WTC11 (cell line): ENCODE measurements around the gene ACOT4. TPM values are rescaled to one million over a fixed set of nuclear protein-coding genes. Genes with fewer than 3 reads are reported as not detected.

Experiments
- CDX4 ChIP-seq: fragments of 250-450 bp; sonication (Bioruptor Pico); IDR thresholded peaks from 2 replicates; pipeline ENCODE4 v1.9.0; 2021; ENCODE audit warnings: moderate library complexity, mild to moderate bottlenecking, inconsistent platforms, borderline replicate concordance
- CREB1 ChIP-seq: sonication (generic); formaldehyde crosslinking; IDR thresholded peaks from 2 replicates; pipeline ENCODE4 v1.8.0; 2023; ENCODE audit warnings: mild to moderate bottlenecking, missing genetic modification reagents
- CREM ChIP-seq: sonication (generic); formaldehyde crosslinking; IDR thresholded peaks from 2 replicates; pipeline ENCODE4 v1.8.1; 2022; ENCODE audit warnings: mild to moderate bottlenecking, missing genetic modification reagents, moderate library complexity
- E2F1 ChIP-seq: sonication (generic); formaldehyde crosslinking; IDR thresholded peaks from 2 replicates; pipeline ENCODE4 v1.8.0; 2022; ENCODE audit warnings: mild to moderate bottlenecking, missing genetic modification reagents
- ERG ChIP-seq: fragments of 250-450 bp; sonication (Bioruptor Pico); IDR thresholded peaks from 2 replicates; pipeline ENCODE4 v1.8.0; 2021; ENCODE audit warnings: mild to moderate bottlenecking
- ESRRA ChIP-seq: sonication (generic); formaldehyde crosslinking; IDR thresholded peaks from 2 replicates; pipeline ENCODE4 v1.8.1; 2022; ENCODE audit warnings: mild to moderate bottlenecking, missing genetic modification reagents, borderline replicate concordance
- ETV6 ChIP-seq: sonication (generic); formaldehyde crosslinking; IDR thresholded peaks from 2 replicates; pipeline ENCODE4 v1.8.1; 2022; ENCODE audit warnings: mild to moderate bottlenecking, missing genetic modification reagents
- FOXK1 ChIP-seq: sonication (generic); formaldehyde crosslinking; IDR thresholded peaks from 2 replicates; pipeline ENCODE4 v1.8.0; 2022; ENCODE audit warnings: mild to moderate bottlenecking, moderate library complexity, missing genetic modification reagents
- FOXP4 ChIP-seq: sonication (generic); formaldehyde crosslinking; IDR thresholded peaks from 2 replicates; pipeline ENCODE4 v1.8.0; 2022; ENCODE audit warnings: mild to moderate bottlenecking, missing genetic modification reagents
- HMGXB4 ChIP-seq: sonication (generic); formaldehyde crosslinking; IDR thresholded peaks from 2 replicates; pipeline ENCODE4 v1.8.1; 2023; ENCODE audit warnings: mild to moderate bottlenecking, moderate library complexity, missing genetic modification reagents
- IRF1 ChIP-seq: sonication (generic); formaldehyde crosslinking; IDR thresholded peaks from 2 replicates; pipeline ENCODE4 v1.8.0; 2023; ENCODE audit warnings: missing genetic modification reagents
- NFE2L1 ChIP-seq: sonication (generic); formaldehyde crosslinking; IDR thresholded peaks from 2 replicates; pipeline ENCODE4 v1.8.1; 2023; ENCODE audit warnings: missing genetic modification reagents
- NFYB ChIP-seq: sonication (generic); formaldehyde crosslinking; conservative IDR thresholded peaks from 2 replicates; pipeline ENCODE4 v1.8.0; 2022; ENCODE audit warnings: low read depth, missing genetic modification reagents
- SMAD4 ChIP-seq: sonication (generic); formaldehyde crosslinking; IDR thresholded peaks from 2 replicates; pipeline ENCODE4 v1.8.0; 2022; ENCODE audit warnings: mild to moderate bottlenecking, missing genetic modification reagents
- SP1 ChIP-seq: sonication (generic); formaldehyde crosslinking; conservative IDR thresholded peaks from 2 replicates; pipeline ENCODE4 v1.8.1; 2022; ENCODE audit warnings: missing genetic modification reagents
- TP53 ChIP-seq: sonication (generic); formaldehyde crosslinking; IDR thresholded peaks from 2 replicates; pipeline ENCODE4 v1.8.1; 2023; ENCODE audit warnings: mild to moderate bottlenecking, missing genetic modification reagents
- USF2 ChIP-seq: sonication (generic); formaldehyde crosslinking; IDR thresholded peaks from 2 replicates; pipeline ENCODE4 v1.8.1; 2023; ENCODE audit warnings: mild to moderate bottlenecking, missing genetic modification reagents, moderate library complexity
- ZBTB21 ChIP-seq: sonication (generic); formaldehyde crosslinking; IDR thresholded peaks from 2 replicates; pipeline ENCODE4 v1.8.1; 2023; ENCODE audit warnings: mild to moderate bottlenecking, missing genetic modification reagents, borderline replicate concordance
- ZNF138 ChIP-seq: sonication (generic); formaldehyde crosslinking; conservative IDR thresholded peaks from 2 replicates; pipeline ENCODE4 v1.8.1; 2022; ENCODE audit warnings: mild to moderate bottlenecking, moderate library complexity, missing genetic modification reagents
- ZNF423 ChIP-seq: fragments of 250-450 bp; sonication (Bioruptor Pico); IDR thresholded peaks from 2 replicates; pipeline ENCODE4 v2.1.2; 2022; ENCODE audit warnings: mild to moderate bottlenecking, moderate library complexity
- total RNA-seq: library from RNA; stranded (reverse); gene quantifications from 3 replicates; pipeline ENCODE4 v1.2.3, GENCODE V29; 2021
- TF ChIP-seq, protein P1 (sequence below): sonication (generic); formaldehyde crosslinking; IDR thresholded peaks from 2 replicates; pipeline ENCODE4 v1.8.0; 2022; ENCODE audit warnings: mild to moderate bottlenecking, missing genetic modification reagents

Gene ACOT4
- total RNA-seq, 1 experiment from 2014 or later: 1.6 TPM

GRCh38 chr14:73634011-73634833, 42.5 kb downstream of the ACOT4 start (continued):
- TF ChIP-seq CDX4: no peak
- TF ChIP-seq CREB1 (CRISPR knock-in tag): no peak
- TF ChIP-seq ZBTB21: peak; percentile 81
- TF ChIP-seq ESRRA: peak; percentile 23; the same call in 1 of the 2 replicates
- TF ChIP-seq ZNF423 (CRISPR knock-in tag): no peak
- TF ChIP-seq, protein P1, sequence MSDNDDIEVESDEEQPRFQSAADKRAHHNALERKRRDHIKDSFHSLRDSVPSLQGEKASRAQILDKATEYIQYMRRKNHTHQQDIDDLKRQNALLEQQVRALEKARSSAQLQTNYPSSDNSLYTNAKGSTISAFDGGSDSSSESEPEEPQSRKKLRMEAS: peak; percentile 87
- TF ChIP-seq NFYB: no peak
- no peak for TF ChIP-seq SMAD4 (CRISPR knock-in tag)
- TF ChIP-seq FOXP4: 0 out of 2 replicates have a peak, but pooled peaks have one; percentile 30
- 0 out of 2 replicates have a peak, but pooled peaks have one; percentile 63 for TF ChIP-seq CREM (CRISPR knock-in tag)
- TF ChIP-seq NFE2L1 (CRISPR knock-in tag): peak; percentile 29; the same call in 1 of the 2 replicates
- peak; percentile 62; the same call in 1 of the 2 replicates for TF ChIP-seq IRF1
- TF ChIP-seq ETV6: peak; percentile 82
- TF ChIP-seq ZNF138 (CRISPR knock-in tag): peak; percentile 67; the same call in 1 of the 2 replicates
- TF ChIP-seq HMGXB4 (CRISPR knock-in tag): peak; percentile 94
- TF ChIP-seq ERG (CRISPR knock-in tag): 0 out of 2 replicates have a peak, but pooled peaks have one; percentile 28
- TF ChIP-seq SP1 (CRISPR knock-in tag): peak; percentile 61
- peak; percentile 66; the same call in 1 of the 2 replicates for TF ChIP-seq FOXK1
- TF ChIP-seq TP53 (CRISPR knock-in tag): peak; percentile 74; the same call in 1 of the 2 replicates
- TF ChIP-seq USF2: peak; percentile 47
- TF ChIP-seq E2F1 (CRISPR knock-in tag): no peak; the same call in 1 of the 2 replicates
